Neural progenitor cell (in vitro differentiated cells): Measurements from ENCODE around the gene CKS1B.

Source experiments
- EZH2 ChIP-seq: fragments of 200-600 bp; sonication (generic); IDR thresholded peaks from 2 replicates; pipeline ENCODE4 v1.6.1; 2017; ENCODE audit warnings: antibody characterized with exemption, mild to moderate bottlenecking, moderate library complexity
- TF ChIP-seq, protein P1 (sequence below): fragments of 200-600 bp; sonication (generic); IDR thresholded peaks from 2 replicates; pipeline ENCODE4 v1.5.1; 2017; ENCODE audit warnings: antibody characterized with exemption, mild to moderate bottlenecking

DNA sequence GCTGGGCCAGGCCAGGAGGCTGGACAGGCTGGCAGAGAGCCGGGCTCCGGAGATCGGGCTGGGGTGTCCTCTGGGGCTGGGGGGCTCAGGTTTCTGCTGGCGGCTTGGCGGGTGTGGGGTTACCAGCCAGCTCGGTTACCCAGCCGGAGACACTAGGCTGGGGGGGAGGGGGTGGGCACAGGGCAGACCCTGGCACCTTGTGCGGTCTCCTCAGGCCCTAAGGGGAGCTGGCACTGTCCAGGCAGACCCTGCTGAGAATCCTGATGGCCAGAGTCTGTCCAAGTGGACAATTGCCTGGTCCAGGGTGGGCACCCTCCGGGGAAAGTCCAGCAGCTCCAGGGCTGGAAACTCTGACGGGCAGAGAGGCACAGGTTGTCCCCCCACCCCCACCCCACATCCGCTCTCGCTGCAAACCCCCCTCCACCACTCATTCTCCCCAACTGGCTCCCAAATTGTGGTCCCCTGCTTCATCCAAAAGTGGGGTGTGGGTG, 34.8 kb downstream of the CKS1B start:
- TF ChIP-seq EZH2, result no peak
- TF ChIP-seq, protein P1, sequence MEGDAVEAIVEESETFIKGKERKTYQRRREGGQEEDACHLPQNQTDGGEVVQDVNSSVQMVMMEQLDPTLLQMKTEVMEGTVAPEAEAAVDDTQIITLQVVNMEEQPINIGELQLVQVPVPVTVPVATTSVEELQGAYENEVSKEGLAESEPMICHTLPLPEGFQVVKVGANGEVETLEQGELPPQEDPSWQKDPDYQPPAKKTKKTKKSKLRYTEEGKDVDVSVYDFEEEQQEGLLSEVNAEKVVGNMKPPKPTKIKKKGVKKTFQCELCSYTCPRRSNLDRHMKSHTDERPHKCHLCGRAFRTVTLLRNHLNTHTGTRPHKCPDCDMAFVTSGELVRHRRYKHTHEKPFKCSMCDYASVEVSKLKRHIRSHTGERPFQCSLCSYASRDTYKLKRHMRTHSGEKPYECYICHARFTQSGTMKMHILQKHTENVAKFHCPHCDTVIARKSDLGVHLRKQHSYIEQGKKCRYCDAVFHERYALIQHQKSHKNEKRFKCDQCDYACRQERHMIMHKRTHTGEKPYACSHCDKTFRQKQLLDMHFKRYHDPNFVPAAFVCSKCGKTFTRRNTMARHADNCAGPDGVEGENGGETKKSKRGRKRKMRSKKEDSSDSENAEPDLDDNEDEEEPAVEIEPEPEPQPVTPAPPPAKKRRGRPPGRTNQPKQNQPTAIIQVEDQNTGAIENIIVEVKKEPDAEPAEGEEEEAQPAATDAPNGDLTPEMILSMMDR, result no peak
